Nephron progenitor cell (in vitro differentiated cells): ENCODE data around the gene AMOTL2.

ENCODE experiments used
- DNase-seq: peaks from one replicate; pipeline ENCODE4 v3.0.0; 2021
- H3K27ac Mint-ChIP-seq: 2 replicates; pipeline ENCODE4 v1.8.0; 2021; ENCODE audit warnings: mild to moderate bottlenecking, moderate library complexity, mixed read lengths
- H3K27me3 Mint-ChIP-seq: 2 replicates; pipeline ENCODE4 v1.8.0; 2021; ENCODE audit warnings: mild to moderate bottlenecking, low read depth, mixed read lengths; ENCODE audit not compliant: poor library complexity
- H3K36me3 Mint-ChIP-seq: 2 replicates; pipeline ENCODE4 v1.8.0; 2021; ENCODE audit warnings: low read depth, mixed read lengths
- H3K4me1 Mint-ChIP-seq: 2 replicates; pipeline ENCODE4 v1.8.0; 2021; ENCODE audit warnings: mixed read lengths
- H3K4me3 Mint-ChIP-seq: 2 replicates; pipeline ENCODE4 v1.8.0; 2021; ENCODE audit warnings: mild to moderate bottlenecking, moderate library complexity, mixed read lengths
- H3K9me3 Mint-ChIP-seq: 2 replicates; pipeline ENCODE4 v1.8.0; 2021; ENCODE audit warnings: mild to moderate bottlenecking, moderate library complexity, mixed read lengths
- CTCF ChIP-seq: fragments of 200-600 bp; sonication (generic); IDR thresholded peaks from 2 replicates; pipeline ENCODE4 v1.5.0; 2021; ENCODE audit warnings: antibody characterized with exemption

AMOTL2 gene

GRCh38 chr3:134315286-134316106 is 58.8 kb downstream of the AMOTL2 start:
- peaks cover 45% of the 10 kb centered on the region for H3K4me1 Mint-ChIP-seq

DNA sequence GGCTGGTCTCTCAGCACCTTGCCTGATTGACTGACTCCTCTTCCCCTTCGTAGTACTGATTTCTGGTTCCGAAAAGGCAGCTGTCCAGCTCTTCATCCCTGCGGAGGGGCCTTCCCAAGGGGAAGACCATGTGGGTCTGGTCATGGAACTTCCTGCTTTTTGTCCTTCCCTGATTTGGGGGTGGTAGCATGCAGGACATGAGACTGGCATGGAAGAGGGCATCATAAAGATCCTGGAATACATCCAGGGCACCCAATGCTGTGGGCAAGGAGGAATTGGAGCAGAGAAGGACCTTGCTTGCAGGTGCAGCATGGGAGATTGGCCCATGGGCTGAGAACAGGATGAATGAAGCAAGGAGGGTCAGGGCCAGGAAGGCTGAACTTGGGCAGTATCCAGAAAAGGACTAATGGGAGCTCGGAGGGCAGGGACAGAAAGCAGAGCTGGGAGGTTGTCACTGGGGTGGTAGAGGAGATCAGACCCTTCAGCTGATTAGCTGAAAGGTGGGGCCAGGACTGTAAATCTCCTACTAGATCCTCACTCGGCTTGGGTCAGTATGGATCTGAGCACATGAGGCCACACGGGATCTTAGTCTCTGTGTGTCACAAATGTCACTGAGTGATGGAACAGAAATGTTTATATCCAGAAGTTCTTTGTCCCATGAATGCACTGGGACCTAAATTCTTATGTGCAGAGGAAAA is 59.5 kb downstream of the AMOTL2 start:
- Mint-ChIP-seq H3K9me3 (no peaks in the 10 kb centered on the region), H3K27ac (no peak overlapping the region), H3K4me1 (peaks cover 52% of the 10 kb centered on the region), H3K36me3 (no peaks in the 10 kb centered on the region), H3K4me3 (peak overlapping the region; percentile 23), H3K27me3 (peaks cover 31% of the 10 kb centered on the region)
- no peak for TF ChIP-seq CTCF
- DNase-seq, result no peak

More at GRCh38 chr3:134315286-134316106, 58.8 kb downstream of the AMOTL2 start:
- TF ChIP-seq CTCF, result no peak
- Mint-ChIP-seq H3K36me3 (no peaks in the 10 kb centered on the region), H3K27ac (no peak overlapping the region), H3K4me3 (peak overlapping the region; percentile 40), H3K27me3 (peaks cover 31% of the 10 kb centered on the region), H3K9me3 (no peaks in the 10 kb centered on the region)
- no peak for DNase-seq

DNA sequence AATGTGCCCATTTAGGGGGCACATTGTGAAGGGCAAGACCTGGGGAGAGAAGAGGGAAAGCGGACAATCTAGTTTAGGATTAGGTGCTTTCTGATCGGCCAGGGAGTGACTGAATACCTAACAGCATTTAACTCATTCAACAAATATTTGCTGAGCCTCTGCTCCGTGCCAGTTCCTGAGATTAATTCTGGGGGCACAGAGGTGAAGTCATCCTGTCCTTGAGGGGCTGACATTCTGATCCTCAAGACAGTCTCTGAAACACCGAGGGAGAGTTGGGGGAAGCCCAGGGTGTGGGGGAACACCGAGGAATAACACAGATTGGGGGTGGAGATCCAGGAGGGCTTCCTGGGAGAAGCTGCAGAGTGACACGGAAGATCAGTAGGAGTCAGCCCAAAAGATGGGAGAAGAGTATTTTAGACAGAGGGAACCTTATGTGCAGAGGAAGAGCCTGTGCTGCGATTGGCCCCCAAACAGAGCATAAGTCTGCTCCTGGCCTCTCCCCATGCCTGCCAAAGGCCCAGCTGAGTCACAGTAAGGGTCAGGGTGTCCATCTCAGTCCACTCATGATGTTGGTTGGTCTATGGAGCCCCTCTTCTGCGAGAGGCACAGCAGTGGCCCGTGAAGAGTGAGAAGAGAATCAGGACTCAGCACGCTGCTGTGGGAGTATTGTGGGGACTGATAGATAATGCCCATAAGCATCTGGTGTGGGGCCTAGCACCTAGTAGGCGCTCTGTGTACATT is 60.2 kb downstream of the AMOTL2 start:
- peak overlapping the region; percentile 63 for H3K4me3 Mint-ChIP-seq
- TF ChIP-seq CTCF, result no peak
- peaks cover 31% of the 10 kb centered on the region for H3K27me3 Mint-ChIP-seq
- DNase-seq, result no peak
- no peak overlapping the region for H3K27ac Mint-ChIP-seq
- H3K36me3 Mint-ChIP-seq, result no peaks in the 10 kb centered on the region
- H3K4me1 Mint-ChIP-seq, result peaks cover 60% of the 10 kb centered on the region
- no peaks in the 10 kb centered on the region for H3K9me3 Mint-ChIP-seq

GRCh38 chr3:134312873-134313846 is 61.1 kb downstream of the AMOTL2 start:
- Mint-ChIP-seq H3K36me3 (no peaks in the 10 kb centered on the region), H3K27ac (no peak overlapping the region), H3K9me3 (no peaks in the 10 kb centered on the region), H3K4me1 (peaks cover 68% of the 10 kb centered on the region), H3K4me3 (peak overlapping the region; percentile 63), H3K27me3 (peaks cover 31% of the 10 kb centered on the region)
- DNase-seq, result peak; percentile 80
- TF ChIP-seq CTCF, result peak; percentile 23

DNA sequence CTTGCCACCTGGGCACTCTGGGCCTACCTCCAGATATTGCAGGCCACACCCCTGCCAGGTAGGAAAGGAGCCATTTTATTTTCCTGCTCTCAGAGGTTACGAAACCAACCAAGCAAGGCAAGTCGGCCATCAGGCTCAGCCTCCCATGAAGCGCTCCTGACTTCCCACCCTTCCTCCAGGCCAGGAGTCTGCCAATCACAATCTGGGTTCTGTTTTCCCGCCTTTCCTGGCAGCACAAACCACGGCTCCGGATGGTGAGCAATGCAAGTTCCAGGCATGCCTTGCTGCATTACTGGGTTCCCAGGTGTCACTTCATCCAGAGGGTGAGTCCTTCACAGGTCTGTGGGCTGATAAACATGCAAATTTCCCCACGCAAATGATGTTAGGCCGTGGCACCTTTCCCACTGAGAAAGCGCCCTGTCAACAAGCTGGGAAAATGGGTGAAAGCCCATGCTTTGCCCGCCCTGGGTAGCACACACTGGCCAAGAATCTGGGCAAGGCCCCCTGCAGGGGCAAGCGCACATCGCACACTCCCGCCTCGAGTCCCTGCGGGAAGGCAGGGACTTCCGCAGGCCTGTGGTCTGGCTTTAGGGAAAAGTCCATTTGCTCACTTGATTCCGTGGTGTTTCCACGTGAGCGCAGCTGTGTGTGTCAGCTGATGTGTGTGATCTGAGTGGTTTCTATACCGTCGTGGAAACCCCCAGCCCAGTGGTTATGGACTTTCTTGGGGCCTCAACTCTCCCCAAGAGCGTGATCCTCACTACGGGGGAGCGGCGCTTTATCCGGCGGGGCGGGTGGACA is 62.0 kb downstream of the AMOTL2 start:
- Mint-ChIP-seq H3K9me3 (no peaks in the 10 kb centered on the region), H3K4me1 (peaks cover 70% of the 10 kb centered on the region), H3K27me3 (peaks cover 25% of the 10 kb centered on the region), H3K27ac (no peak overlapping the region), H3K4me3 (no peak overlapping the region), H3K36me3 (no peaks in the 10 kb centered on the region)
- peak; percentile 22 for DNase-seq
- no peak for TF ChIP-seq CTCF
